GM12878 (cell line): ENCODE data around the gene TRIM67. TPM values are rescaled to one million over a fixed set of nuclear protein-coding genes. Genes with fewer than 3 reads are reported as not detected.

Experiments used
- ATAC-seq: fragments of 200-7000 bp; cut with Tn5 transposase; 3 replicates; pipeline ENCODE4 v1.9.1; 2020; ENCODE audit warnings: mild to moderate bottlenecking, moderate library complexity
- BruUV-seq: library from RNA; stranded (reverse); fragments of 400-500 nt; replicated peaks from 2 replicates; lab custom pipeline; 2021; lab: Mats Ljungman, UMichigan
- CTCF ChIA-PET: fragments of 300-600 bp; sonication (Branson Sonifier 250); formaldehyde crosslinking; extraction: SDS; loops from one replicate; lab custom pipeline; 2021; ENCODE audit warnings: inconsistent platforms; lab: Yijun Ruan, JAX
- POLR2A ChIA-PET: fragments of 350-600 bp; formaldehyde crosslinking; extraction: SDS; loops from one replicate; lab custom pipeline; 2021; ENCODE audit warnings: inconsistent platforms; lab: Charles Lee
- RAD21 ChIA-PET: fragments of 300-600 bp; sonication (Branson Sonifier 250); formaldehyde crosslinking; loops from one replicate; lab custom pipeline; 2023; ENCODE audit warnings: antibody characterized with exemption; ENCODE audit not compliant: unreplicated experiment; lab: Charles Lee
- SMC1A ChIA-PET: fragments of 300-600 bp; sonication (Branson Sonifier 250); formaldehyde crosslinking; loops from one replicate; lab custom pipeline; 2023; ENCODE audit not compliant: unreplicated experiment, uncharacterized antibody; lab: Charles Lee
- DNase-seq: peaks from one replicate; pipeline ENCODE4 v3.0.0-alpha.2; 2011; ENCODE audit warnings: low read depth, low spot score
- FAIRE-seq: peaks from 3 replicates; lab custom pipeline; 2011; peaks lifted over from hg19 to GRCh38; lab: Jason Lieb, UNC
- H2AFZ ChIP-seq: 2 replicates; pipeline ENCODE4 v1.6.0; 2011; ENCODE audit warnings: low read depth, low read length, control low read depth; ENCODE audit not compliant: control insufficient read depth
- H3K27ac ChIP-seq: 2 replicates; pipeline ENCODE4 v1.5.1; 2011; ENCODE audit warnings: control low read depth; ENCODE audit not compliant: control insufficient read depth, insufficient read depth
- H3K27me3 ChIP-seq, 2 experiments: replicated peaks in 1 of 2; 2 replicates each; pipeline versions ENCODE4 v1.6.0 to v1.6.1; 2011; ENCODE audit warnings: low read length in 1 of 2; ENCODE audit not compliant: control insufficient read depth in 2 of 2, insufficient read depth in 2 of 2
- H3K36me3 ChIP-seq, 2 experiments: 2 replicates each; pipeline ENCODE4 v1.5.1; 2011; ENCODE audit warnings: low read length in 1 of 2; ENCODE audit not compliant: control insufficient read depth in 2 of 2, insufficient read depth in 2 of 2
- H3K4me1 ChIP-seq: 2 replicates; pipeline ENCODE4 v1.6.1; 2011; ENCODE audit warnings: mild to moderate bottlenecking, low read length, moderate library complexity, mixed read lengths; ENCODE audit not compliant: control insufficient read depth, insufficient read depth
- H3K4me2 ChIP-seq: 2 replicates; pipeline ENCODE4 v1.6.0; 2011; ENCODE audit warnings: control low read depth; ENCODE audit not compliant: control insufficient read depth, insufficient read depth
- H3K4me3 ChIP-seq: fragments of 200-600 bp; sonication (generic); 2 replicates; pipeline ENCODE4 v1.5.1; 2016
- H3K79me2 ChIP-seq: 2 replicates; pipeline ENCODE4 v1.6.0; 2011; ENCODE audit warnings: low read length; ENCODE audit not compliant: control insufficient read depth, insufficient read depth
- H3K9ac ChIP-seq: 2 replicates; pipeline ENCODE4 v1.8.0; 2011; ENCODE audit warnings: low read length, control low read depth, mixed read lengths; ENCODE audit not compliant: control insufficient read depth, insufficient read depth
- H3K9me3 ChIP-seq: replicated peaks from 3 replicates; pipeline ENCODE4 v1.5.1; 2011; ENCODE audit warnings: mild to moderate bottlenecking, low read length; ENCODE audit not compliant: control insufficient read depth, insufficient read depth
- H4K20me1 ChIP-seq: 2 replicates; pipeline ENCODE4 v1.6.0; 2011; ENCODE audit not compliant: control insufficient read depth, insufficient read depth
- ATF7 ChIP-seq: fragments of 450-650 bp; IDR thresholded peaks from 2 replicates; pipeline ENCODE4 v1.6.1; 2016; ENCODE audit warnings: low read depth, mild to moderate bottlenecking
- BACH1 ChIP-seq: fragments of 450-650 bp; IDR thresholded peaks from 2 replicates; pipeline ENCODE4 v1.6.1; 2017; ENCODE audit warnings: mild to moderate bottlenecking, borderline replicate concordance
- BCL11A ChIP-seq: IDR thresholded peaks from 2 replicates; pipeline ENCODE4 v1.6.1; 2011; ENCODE audit warnings: low read depth, low read length
- FOS ChIP-seq: IDR thresholded peaks from 3 replicates; pipeline ENCODE4 v1.6.1; 2011; ENCODE audit warnings: borderline replicate concordance; ENCODE audit not compliant: insufficient read length; ENCODE audit errors: extremely low read depth
- MEF2A ChIP-seq: IDR thresholded peaks from 2 replicates; pipeline ENCODE4 v1.6.1; 2011; ENCODE audit warnings: low read depth, mild to moderate bottlenecking, low read length, moderate library complexity; ENCODE audit not compliant: insufficient read depth
- POLR2AphosphoS5 ChIP-seq: IDR thresholded peaks from 2 replicates; pipeline ENCODE4 v1.6.1; 2011; ENCODE audit warnings: mild to moderate bottlenecking, low read length, inconsistent platforms
- PRDM15 ChIP-seq: fragments of 450-650 bp; formaldehyde crosslinking; IDR thresholded peaks from 2 replicates; pipeline ENCODE4 v1.4.0; 2020; ENCODE audit warnings: mild to moderate bottlenecking, moderate library complexity
- SREBF1 ChIP-seq: IDR thresholded peaks from 2 replicates; pipeline ENCODE4 v1.6.1; 2012; ENCODE audit warnings: mild to moderate bottlenecking, low read length
- WGBS: methylation state at CpG from one replicate; pipeline ENCODE4 v1.1.6; 2016; ENCODE audit warnings: low lambda C conversion rate; ENCODE audit not compliant: insufficient replicate concordance, insufficient coverage; ENCODE audit errors: missing lambda C conversion rate; 5-methylcytosine and 5-hydroxymethylcytosine counted together
- in situ Hi-C: fragments of 300-500 bp; cut with MboI; formaldehyde crosslinking; loops from 9 replicates; pipeline ENCODE4 v1.14.3; 2018; ENCODE audit warnings: mixed read lengths
- intact Hi-C: fragments of 100-400 bp; cut with micrococcal nuclease; formaldehyde crosslinking; loops from one replicate; pipeline ENCODE4 v1.14.2; 2022; ENCODE audit not compliant: unreplicated experiment
- polyA plus RNA-seq, 11 experiments: library from polyadenylated mRNA; depleted of rRNA in 4 of 11; unstranded in 6 of 11; stranded (reverse) in 5 of 11; fragments of >200 nt; fragmentation: Nextera tagmentation in 4 of 11; fragmentation: Illumina TruSeq in 1 of 11; extraction: Ambion mirVana in 4 of 11; extraction: Trizol in 1 of 11; gene quantifications; 1 replicate in 1 of 11; 2 replicates in 10 of 11; pipeline versions ENCODE4 v1.2.1 to v1.2.3, GENCODE V29; 2011 to 2016; ENCODE audit warnings: inconsistent platforms in 2 of 11, missing spikeins in 2 of 11, low read depth in 1 of 11
- total RNA-seq, 4 experiments: library from RNA; depleted of rRNA in 3 of 4; stranded (reverse); fragments of >200 nt in 3 of 4; fragmentation: Illumina TruSeq in 1 of 4; extraction: Trizol in 1 of 4; gene quantifications; 2 replicates each; pipeline versions ENCODE4 v1.2.1 to v1.2.3, GENCODE V29; 2013 to 2021
- TF ChIP-seq, protein P1 (sequence below): fragments of 450-650 bp; IDR thresholded peaks from 2 replicates; pipeline ENCODE4 v1.6.1; 2017; ENCODE audit warnings: borderline replicate concordance

Gene TRIM67
- total and polyA plus RNA-seq, 10 of the 15 experiments (the other 5 are each of a cell fraction or from before 2014, with no cell fraction given): under 0.01 to 0.01 TPM; not detected in 8

- TF ChIP-seq PRDM15 (CRISPR knock-in tag): no peak
- TF ChIP-seq, protein P1, sequence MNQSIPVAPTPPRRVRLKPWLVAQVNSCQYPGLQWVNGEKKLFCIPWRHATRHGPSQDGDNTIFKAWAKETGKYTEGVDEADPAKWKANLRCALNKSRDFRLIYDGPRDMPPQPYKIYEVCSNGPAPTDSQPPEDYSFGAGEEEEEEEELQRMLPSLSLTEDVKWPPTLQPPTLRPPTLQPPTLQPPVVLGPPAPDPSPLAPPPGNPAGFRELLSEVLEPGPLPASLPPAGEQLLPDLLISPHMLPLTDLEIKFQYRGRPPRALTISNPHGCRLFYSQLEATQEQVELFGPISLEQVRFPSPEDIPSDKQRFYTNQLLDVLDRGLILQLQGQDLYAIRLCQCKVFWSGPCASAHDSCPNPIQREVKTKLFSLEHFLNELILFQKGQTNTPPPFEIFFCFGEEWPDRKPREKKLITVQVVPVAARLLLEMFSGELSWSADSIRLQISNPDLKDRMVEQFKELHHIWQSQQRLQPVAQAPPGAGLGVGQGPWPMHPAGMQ: no peak
- TF ChIP-seq POLR2AphosphoS5: no peak
Measured at GRCh38 chr1:231201375-231201978, 39.6 kb downstream of the TRIM67 start (continued).

DNA sequence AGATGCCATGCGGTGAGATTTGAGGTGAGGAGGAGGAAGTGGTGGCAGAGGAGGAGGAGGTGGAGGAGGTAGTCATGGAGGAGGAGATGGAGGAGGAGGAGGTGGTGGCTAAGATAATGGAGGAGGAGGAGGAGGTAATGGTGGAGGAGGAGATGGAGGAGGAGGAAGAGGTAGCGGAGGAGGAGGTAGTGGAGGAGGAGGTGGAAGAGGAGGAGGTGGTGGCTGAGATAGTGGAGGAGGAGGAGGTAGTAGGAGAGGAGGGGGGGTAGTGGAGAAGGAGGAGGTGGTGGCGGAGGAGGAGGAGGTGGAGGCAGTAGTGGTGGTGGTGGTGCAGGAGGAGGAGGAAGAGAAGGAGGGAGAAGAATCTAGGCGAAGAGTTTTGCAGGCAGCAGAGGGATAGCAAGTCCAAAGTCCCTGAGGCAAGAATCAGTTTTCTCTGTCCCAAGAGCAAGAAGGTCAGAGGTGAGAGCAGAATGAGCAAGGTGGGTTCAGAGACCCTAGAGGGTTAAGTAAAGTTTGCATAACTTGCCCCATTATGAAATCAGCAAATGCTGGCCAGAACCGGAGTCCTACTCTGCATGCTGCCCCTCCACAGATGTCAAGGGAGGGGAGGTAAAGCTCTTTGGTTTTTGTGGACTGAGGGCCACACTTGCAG, 40.2 kb downstream of the TRIM67 start:
- TF ChIP-seq SREBF1 (no peak), FOS (no peak), MEF2A (no peak), BACH1 (no peak), BCL11A (no peak), ATF7 (no peak)
- Histone ChIP-seq H3K4me1 (no peaks in the 10 kb centered on the region; the same call in 1 of the 2 replicates), H3K4me2 (no peak overlapping the region), H3K27me3 (no peaks in the 10 kb centered on the region; a peak in 2 of 4 replicates), H3K4me3 (no peak overlapping the region), H3K9ac (no peak overlapping the region), H3K27ac (no peak overlapping the region), H4K20me1 (no peaks in the 10 kb centered on the region), H3K9me3 (no peaks in the 10 kb centered on the region), H3K79me2 (no peaks in the 10 kb centered on the region), H2AFZ (no peak overlapping the region), H3K36me3 (no peaks in the 10 kb centered on the region)
- DNase-seq (no peak), ATAC-seq (no peak), FAIRE-seq (no peak)
- ChIA-PET SMC1A (no interaction called here), POLR2A (no interaction called here), CTCF (no interaction called here), RAD21 (no interaction called here)
- intact Hi-C loops (no loop called here), in situ Hi-C loops (no loop called here)
- 24% methylated on average over 3 of the region's 5 CpGs for WGBS
- BruUV-seq: no TSS peak
